Measurements from ENCODE around the gene SELPLG. TPM values are rescaled to one million over a fixed set of nuclear protein-coding genes. Genes with fewer than 3 reads are reported as not detected.

The SELPLG gene
- total RNA-seq, 1 donor from 2014 or later, result not detected

DNA sequence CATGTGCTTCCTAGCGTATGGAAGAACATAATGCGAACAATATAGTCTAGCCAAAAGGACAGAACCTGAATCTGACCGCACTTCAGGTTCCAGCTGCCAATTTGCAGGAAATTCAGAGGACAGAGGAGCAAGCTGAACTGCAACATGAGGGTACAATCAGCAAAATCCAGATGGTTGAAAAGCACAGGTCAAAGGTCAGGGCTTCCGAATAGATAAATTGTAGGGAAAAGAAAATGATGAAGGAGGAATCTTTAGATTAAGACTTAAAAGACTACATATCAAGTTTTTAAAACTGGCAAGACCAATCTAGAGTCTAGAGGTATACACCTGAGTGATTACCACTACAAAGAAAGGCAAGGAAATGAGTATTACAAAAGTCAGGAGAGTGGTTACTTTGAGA is 42.1 kb upstream of the SELPLG start:
- Histone ChIP-seq H2AFZ (replicated peaks) (no peak overlapping the region), H4K20me1 (ENCODE audit: low read depth) (peaks cover 13% of the 10 kb centered on the region), H3K4me3 (no peak overlapping the region), H3K4me2 (no peak overlapping the region), H3K79me2 (ENCODE audit: low read depth) (peaks cover 37% of the 10 kb centered on the region), H3K36me3 (no peaks in the 10 kb centered on the region), H3K4me1 (peaks cover 6% of the 10 kb centered on the region), H3F3A (ENCODE audit: low read depth) (peaks cover 5% of the 10 kb centered on the region), H3K27ac (no peak overlapping the region), H3K9me3 (ENCODE audit: low read depth) (no peaks in the 10 kb centered on the region), H3K9ac (no peak overlapping the region), H3K27me3 (no peaks in the 10 kb centered on the region)
- Mint-ChIP-seq H3K9me3 (no peaks in the 10 kb centered on the region), H3K27me3 (ENCODE audit: insufficient read depth, low read depth) (peaks cover 2% of the 10 kb centered on the region), H3K4me3 (no peak overlapping the region), H3K36me3 (peaks cover 39% of the 10 kb centered on the region), H3K4me1 (peaks cover 11% of the 10 kb centered on the region), H3K27ac (no peak overlapping the region)
- DNase-seq (ENCODE audit: low spot score), result no peak
- TF ChIP-seq CTCF (IDR thresholded peaks at IDR 0.05), result no peak
- no peak for TF ChIP-seq EZH2phosphoT487 (IDR thresholded peaks at IDR 0.05)
- no peak for TF ChIP-seq EZH2 (IDR thresholded peaks at IDR 0.05)

- H3K4me3 Mint-ChIP-seq, result no peak overlapping the region
These were observed 38.4 kb upstream of the SELPLG start for GRCh38 chr12:108672054-108672453.

GRCh38 chr12:108671110-108671509 is 37.4 kb upstream of the SELPLG start:
- Mint-ChIP-seq H3K4me1 (peaks cover 49% of the 10 kb centered on the region), H3K27me3 (ENCODE audit: insufficient read depth, low read depth) (no peaks in the 10 kb centered on the region)

More at GRCh38 chr12:108672054-108672453, 38.4 kb upstream of the SELPLG start:
- Histone ChIP-seq H3K4me2 (no peak overlapping the region), H2AFZ (replicated peaks) (no peak overlapping the region), H3K4me1 (peaks cover 23% of the 10 kb centered on the region), H3K9me3 (ENCODE audit: low read depth) (no peaks in the 10 kb centered on the region), H3K27ac (no peak overlapping the region), H3K27me3 (no peaks in the 10 kb centered on the region), H3K36me3 (no peaks in the 10 kb centered on the region), H4K20me1 (ENCODE audit: low read depth) (peaks cover 9% of the 10 kb centered on the region), H3K4me3 (no peak overlapping the region), H3F3A (ENCODE audit: low read depth) (peaks cover 10% of the 10 kb centered on the region), H3K9ac (no peak overlapping the region), H3K79me2 (ENCODE audit: low read depth) (peaks cover 44% of the 10 kb centered on the region)
- DNase-seq (ENCODE audit: low spot score), result no peak
- H3K27ac Mint-ChIP-seq, result no peak overlapping the region
- H3K27me3 Mint-ChIP-seq (ENCODE audit: insufficient read depth, low read depth), result no peaks in the 10 kb centered on the region
- H3K36me3 Mint-ChIP-seq, result peaks cover 31% of the 10 kb centered on the region
- H3K4me1 Mint-ChIP-seq, result peaks cover 39% of the 10 kb centered on the region
- H3K9me3 Mint-ChIP-seq, result no peaks in the 10 kb centered on the region
- TF ChIP-seq EZH2phosphoT487 (IDR thresholded peaks at IDR 0.05) (no peak), EZH2 (IDR thresholded peaks at IDR 0.05) (no peak), CTCF (IDR thresholded peaks at IDR 0.05) (no peak)

More at GRCh38 chr12:108671110-108671509, 37.4 kb upstream of the SELPLG start:
- no peak for TF ChIP-seq EZH2 (IDR thresholded peaks at IDR 0.05)
- TF ChIP-seq EZH2phosphoT487 (IDR thresholded peaks at IDR 0.05), result no peak
- TF ChIP-seq CTCF (IDR thresholded peaks at IDR 0.05), result no peak
- H3K27ac Mint-ChIP-seq, result no peak overlapping the region
- peaks cover 30% of the 10 kb centered on the region for H3K4me1 ChIP-seq
- no peaks in the 10 kb centered on the region for H3K36me3 ChIP-seq
- H3K79me2 ChIP-seq (ENCODE audit: low read depth), result peaks cover 44% of the 10 kb centered on the region
- H3K27me3 ChIP-seq, result no peaks in the 10 kb centered on the region
- no peak overlapping the region for H3K27ac ChIP-seq
- no peak overlapping the region for H3K4me2 ChIP-seq
- H3K36me3 Mint-ChIP-seq, result peaks cover 29% of the 10 kb centered on the region
- no peak overlapping the region for H2AFZ ChIP-seq (replicated peaks)
- no peak overlapping the region for H3K4me3 Mint-ChIP-seq
- H3K9me3 Mint-ChIP-seq, result no peaks in the 10 kb centered on the region
- DNase-seq (ENCODE audit: low spot score), result no peak
- H3K4me3 ChIP-seq, result no peak overlapping the region
- H3K9ac ChIP-seq, result no peak overlapping the region
- H3F3A ChIP-seq (ENCODE audit: low read depth), result peaks cover 19% of the 10 kb centered on the region
- H3K9me3 ChIP-seq (ENCODE audit: low read depth), result no peaks in the 10 kb centered on the region
- peaks cover 19% of the 10 kb centered on the region for H4K20me1 ChIP-seq (ENCODE audit: low read depth)

All from neural progenitor cell (in vitro differentiated cells).